ENCODE data around the gene PSMB9.

The PSMB9 gene

GRCh38 chr6:32890831-32891230 lies 36.8 kb downstream of the PSMB9 start:
- TF ChIP-seq CTCF (IDR thresholded peaks at IDR 0.05; ENCODE audit: low read depth, low read length, missing control alignments) = no peak
- Histone ChIP-seq H3K4me3 (ENCODE audit: low read depth, low read length) (no peak overlapping the region), H3K27me3 (replicated peaks) (no peaks in the 10 kb centered on the region), H3K36me3 (replicated peaks) (no peaks in the 10 kb centered on the region), H3K27ac (no peak overlapping the region)
- in situ Hi-C loops (cut with HindIII; ENCODE audit: low pct_ligation_motif_present, low sequenced_read_pairs) = no loop called here
- DNase-seq = no peak

- in situ Hi-C loops (cut with HindIII; ENCODE audit: low pct_ligation_motif_present, low sequenced_read_pairs) = no loop called here
- no peaks in the 10 kb centered on the region for H3K27me3 ChIP-seq (replicated peaks)
- peak; percentile 12 for TF ChIP-seq CTCF (IDR thresholded peaks at IDR 0.05; ENCODE audit: low read depth, low read length, missing control alignments)
- H3K4me3 ChIP-seq (ENCODE audit: low read depth, low read length) = peak overlapping the region; percentile 79
- DNase-seq = peak; percentile 88
- no peak overlapping the region for H3K27ac ChIP-seq
- no peaks in the 10 kb centered on the region for H3K36me3 ChIP-seq (replicated peaks)
Observed at GRCh38 chr6:32894085-32895005, 40.4 kb downstream of the PSMB9 start.

- TF ChIP-seq CTCF (IDR thresholded peaks at IDR 0.05; ENCODE audit: low read depth, low read length, missing control alignments) = no peak
- H3K4me3 ChIP-seq (ENCODE audit: low read depth, low read length) = peak overlapping the region; percentile 79
- H3K36me3 ChIP-seq (replicated peaks) = no peaks in the 10 kb centered on the region
- H3K27me3 ChIP-seq (replicated peaks) = no peaks in the 10 kb centered on the region
- in situ Hi-C loops (cut with HindIII; ENCODE audit: low pct_ligation_motif_present, low sequenced_read_pairs) = no loop called here
- DNase-seq = no peak
- H3K27ac ChIP-seq = no peak overlapping the region
Observed at GRCh38 chr6:32895006-32895345, 41.0 kb downstream of the PSMB9 start.

- Histone ChIP-seq H3K27ac (no peak overlapping the region), H3K27me3 (replicated peaks) (no peaks in the 10 kb centered on the region), H3K36me3 (replicated peaks) (no peaks in the 10 kb centered on the region), H3K4me3 (ENCODE audit: low read depth, low read length) (no peak overlapping the region)
- TF ChIP-seq CTCF (IDR thresholded peaks at IDR 0.05; ENCODE audit: low read depth, low read length, missing control alignments) = no peak
- in situ Hi-C loops (cut with HindIII; ENCODE audit: low pct_ligation_motif_present, low sequenced_read_pairs) = no loop called here
- no peak for DNase-seq
Observed at GRCh38 chr6:32903952-32904351, 50.0 kb downstream of the PSMB9 start.

- Histone ChIP-seq H3K27me3 (replicated peaks) (no peaks in the 10 kb centered on the region), H3K4me3 (ENCODE audit: low read depth, low read length) (no peak overlapping the region), H3K36me3 (replicated peaks) (no peaks in the 10 kb centered on the region), H3K27ac (no peak overlapping the region)
- in situ Hi-C loops (cut with HindIII; ENCODE audit: low pct_ligation_motif_present, low sequenced_read_pairs) = no loop called here
- DNase-seq = no peak
- TF ChIP-seq CTCF (IDR thresholded peaks at IDR 0.05; ENCODE audit: low read depth, low read length, missing control alignments) = no peak
Observed at GRCh38 chr6:32905078-32905477, 51.1 kb downstream of the PSMB9 start.

- H3K4me3 ChIP-seq (ENCODE audit: low read depth, low read length) = no peak overlapping the region
- no peaks in the 10 kb centered on the region for H3K36me3 ChIP-seq (replicated peaks)
- TF ChIP-seq CTCF (IDR thresholded peaks at IDR 0.05; ENCODE audit: low read depth, low read length, missing control alignments) = no peak
- no peak overlapping the region for H3K27ac ChIP-seq
- no peaks in the 10 kb centered on the region for H3K27me3 ChIP-seq (replicated peaks)
- DNase-seq = peak; percentile 38
- in situ Hi-C loops (cut with HindIII; ENCODE audit: low pct_ligation_motif_present, low sequenced_read_pairs) = no loop called here
Observed at GRCh38 chr6:32906539-32906938, 52.5 kb downstream of the PSMB9 start.
